ENCODE measurements around the gene LRR1.
"Not testable (repeated sequence)": the region's sequence is repeated elsewhere in the genome, so short reads cannot be mapped to it uniquely, and the experiment has no call there.

The LRR1 gene

GRCh38 chr14:49623941-49624839, 25.4 kb downstream of the LRR1 start:
- no peak for DNase-seq (ENCODE audit: low read depth in 1 of 2, low spot score in 1 of 2)

- peak; percentile 90 to 95 for DNase-seq (ENCODE audit: low read depth in 1 of 2, low spot score in 1 of 2)
Observed at GRCh38 chr14:49633640-49634546, 35.2 kb downstream of the LRR1 start.

GRCh38 chr14:49634547-49635334, 36.0 kb downstream of the LRR1 start, which contains the start of gene DNAAF2:
TSS of gene DNAAF2 (minus strand) at chr14:49635244. CDS start at chr14:49635149, 95 bp downstream.
- DNase-seq (ENCODE audit: low read depth in 1 of 2, low spot score in 1 of 2): peak; percentile 43 to 46

DNA sequence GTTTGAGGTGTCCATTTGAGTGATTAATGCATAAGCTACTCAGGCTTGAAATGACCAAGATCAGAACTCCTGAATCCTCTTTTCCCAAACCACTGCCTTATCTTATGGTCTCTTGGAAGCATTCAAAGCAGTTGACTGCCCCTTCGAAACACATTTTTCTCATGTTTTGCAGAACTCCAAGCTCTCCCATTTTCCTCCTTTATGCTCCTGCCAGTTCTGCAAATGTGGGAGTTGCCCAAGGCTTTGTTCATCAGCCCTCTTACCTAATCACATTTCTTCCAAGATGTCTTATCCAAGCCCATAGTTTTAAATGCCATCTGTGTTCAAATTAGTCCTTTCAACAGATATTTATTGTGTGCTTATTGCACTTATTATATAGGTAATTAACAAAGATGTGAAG, 38.1 kb downstream of the LRR1 start:
- no peak for DNase-seq (ENCODE audit: low read depth in 1 of 2, low spot score in 1 of 2)

GRCh38 chr14:49637534-49638078, 38.9 kb downstream of the LRR1 start:
- DNase-seq (ENCODE audit: low read depth in 1 of 2, low spot score in 1 of 2): no peak

DNA sequence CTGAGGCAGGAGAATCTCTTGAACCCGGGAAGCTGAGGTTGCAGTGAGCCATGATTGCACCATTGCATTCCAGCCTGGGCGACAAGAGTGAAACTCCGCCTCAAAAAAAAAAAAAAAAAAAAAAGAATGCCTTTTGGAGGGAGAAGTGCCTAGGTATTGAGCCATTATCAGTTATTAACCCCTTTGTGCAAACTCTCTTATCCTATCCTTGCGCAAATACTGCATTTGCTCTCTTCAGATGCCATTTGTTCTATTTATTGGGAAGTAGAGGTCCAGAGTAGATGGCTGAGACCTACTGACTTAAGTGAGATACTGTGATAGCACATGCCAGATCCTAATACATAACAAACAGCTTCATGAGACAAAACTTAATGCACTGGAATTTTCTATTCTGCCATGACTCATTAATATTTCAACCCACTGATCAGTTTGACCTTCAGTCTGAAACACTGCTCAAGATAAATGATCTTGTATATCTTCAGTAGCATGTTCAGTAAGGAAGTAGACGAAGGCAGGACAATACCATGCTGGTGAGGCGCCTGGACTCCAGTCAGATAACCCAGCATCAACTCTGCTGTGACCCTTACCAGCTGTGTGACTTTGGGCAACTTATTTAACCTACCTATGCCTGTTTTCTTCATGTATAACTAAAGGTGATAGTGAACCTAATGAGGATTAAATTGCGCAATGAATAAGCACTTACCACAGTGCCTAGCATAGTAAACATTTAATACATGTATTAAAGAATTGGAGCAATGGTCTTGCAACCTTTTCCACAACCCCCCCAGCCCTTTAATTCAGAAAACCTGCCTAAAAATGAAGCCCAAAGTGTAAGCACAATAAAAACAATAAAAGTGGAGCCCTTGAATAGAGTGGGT, 42.0 kb downstream of the LRR1 start:
- no peak for DNase-seq (ENCODE audit: low read depth in 1 of 2, low spot score in 1 of 2)

DNA sequence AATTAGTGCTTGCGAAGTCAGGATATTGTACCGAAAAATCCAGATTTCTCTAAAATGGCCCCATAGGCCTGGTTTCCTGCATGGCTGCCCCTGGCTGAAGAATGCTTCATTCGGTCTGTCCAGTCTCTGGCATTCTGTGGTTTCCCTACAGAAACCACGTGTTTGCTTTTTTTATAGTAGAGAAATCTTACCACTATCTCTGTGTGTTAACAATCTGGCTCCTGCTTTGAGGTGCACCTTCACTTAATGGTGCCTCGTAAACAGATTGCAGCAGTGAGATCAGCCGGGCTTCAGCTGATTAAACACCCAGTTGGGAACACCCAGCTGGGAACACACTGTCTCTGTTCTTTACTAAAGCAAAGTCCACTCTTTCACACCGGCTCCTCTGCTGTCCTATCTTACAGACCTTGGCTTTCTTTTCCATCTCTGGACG, 43.0 kb downstream of the LRR1 start:
- no peak for DNase-seq (ENCODE audit: low read depth in 1 of 2, low spot score in 1 of 2)

- DNase-seq (ENCODE audit: low read depth in 1 of 2, low spot score in 1 of 2): no peak
Observed at GRCh38 chr14:49642163-49642562, 43.4 kb downstream of the LRR1 start.

- DNase-seq (ENCODE audit: low read depth in 1 of 2, low spot score in 1 of 2): no peak
Observed at GRCh38 chr14:49653508-49653907, 54.8 kb downstream of the LRR1 start.

- DNase-seq (ENCODE audit: low read depth in 1 of 2, low spot score in 1 of 2): no peak
Observed at GRCh38 chr14:49654511-49654910, 55.8 kb downstream of the LRR1 start.

DNA sequence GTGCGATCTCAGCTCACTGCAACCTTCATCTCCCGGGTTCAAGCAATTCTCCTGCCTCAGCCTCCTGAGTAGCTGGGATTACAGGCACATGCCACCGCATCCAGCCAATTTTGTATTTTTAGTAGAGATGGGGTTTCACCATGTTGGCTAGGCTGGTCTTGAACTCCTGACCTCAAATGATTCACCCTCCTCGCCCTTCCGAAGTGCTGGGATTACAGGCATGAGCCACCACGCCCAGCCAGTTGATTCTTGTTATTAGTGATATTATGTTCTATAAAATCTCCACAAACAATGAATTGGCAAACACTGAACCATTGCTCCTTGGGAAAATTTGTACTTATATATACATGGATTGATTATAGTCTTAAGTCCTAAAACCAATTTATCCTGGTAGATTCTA, 58.8 kb downstream of the LRR1 start:
- not testable (repeated sequence) for DNase-seq (ENCODE audit: low read depth in 1 of 2, low spot score in 1 of 2)

DNA sequence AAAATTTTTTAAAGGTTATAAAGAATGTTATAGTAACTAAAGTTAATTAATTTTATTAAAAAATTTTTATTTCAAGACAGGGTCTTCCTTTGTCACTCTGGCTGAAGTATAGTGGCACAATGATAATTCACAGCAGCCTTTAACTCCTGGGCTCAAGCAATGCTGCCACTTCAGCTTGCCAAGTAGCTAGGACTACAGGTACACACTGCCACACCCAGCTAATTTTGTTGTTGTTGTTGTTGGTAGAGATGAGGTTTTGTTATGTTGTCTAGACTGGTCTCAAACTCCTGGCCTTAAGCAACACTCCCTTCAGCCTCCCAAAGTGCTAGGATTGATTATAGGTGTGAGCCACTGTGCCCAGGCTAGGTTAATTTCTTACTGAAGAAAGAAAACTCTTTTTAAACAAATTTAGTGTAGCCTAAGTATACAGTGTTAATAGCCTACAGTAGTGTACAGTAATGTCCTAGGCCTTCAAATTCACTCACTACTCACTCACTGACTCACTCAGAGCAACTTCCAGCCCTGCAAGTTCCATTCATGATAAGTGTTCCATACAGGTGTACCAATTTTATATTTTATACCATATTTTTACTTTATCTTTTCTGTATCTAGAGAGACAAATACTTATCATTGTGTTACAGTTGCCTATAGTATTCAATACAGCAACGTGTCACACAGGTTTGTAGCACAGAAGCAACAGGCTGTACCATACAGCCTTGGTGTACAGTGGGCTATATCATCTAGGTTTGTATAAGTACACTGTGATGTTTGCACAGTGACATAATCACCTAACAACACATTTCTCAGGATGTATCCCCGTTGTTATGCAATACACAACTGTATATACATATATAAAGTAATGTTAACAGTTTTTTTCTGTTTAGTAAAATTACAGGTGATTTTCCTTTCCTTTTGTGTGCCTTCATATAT, 61.1 kb downstream of the LRR1 start:
- DNase-seq (ENCODE audit: low read depth in 1 of 2, low spot score in 1 of 2): no peak
